C4-2B (cell line): ENCODE measurements around the gene CRAT.

Experiments used
- H3K27ac ChIP-seq: fragments of 450-650 bp; 2 replicates; pipeline ENCODE4 v1.5.1; 2017
- ZFX ChIP-seq: fragments of 450-650 bp; IDR thresholded peaks from 2 replicates; pipeline ENCODE4 v1.6.1; 2017
- TF ChIP-seq, protein P1 (sequence below): fragments of 450-650 bp; conservative IDR thresholded peaks from 2 replicates; pipeline ENCODE4 v1.5.1; 2017; ENCODE audit warnings: mild to moderate bottlenecking

CRAT gene

DNA sequence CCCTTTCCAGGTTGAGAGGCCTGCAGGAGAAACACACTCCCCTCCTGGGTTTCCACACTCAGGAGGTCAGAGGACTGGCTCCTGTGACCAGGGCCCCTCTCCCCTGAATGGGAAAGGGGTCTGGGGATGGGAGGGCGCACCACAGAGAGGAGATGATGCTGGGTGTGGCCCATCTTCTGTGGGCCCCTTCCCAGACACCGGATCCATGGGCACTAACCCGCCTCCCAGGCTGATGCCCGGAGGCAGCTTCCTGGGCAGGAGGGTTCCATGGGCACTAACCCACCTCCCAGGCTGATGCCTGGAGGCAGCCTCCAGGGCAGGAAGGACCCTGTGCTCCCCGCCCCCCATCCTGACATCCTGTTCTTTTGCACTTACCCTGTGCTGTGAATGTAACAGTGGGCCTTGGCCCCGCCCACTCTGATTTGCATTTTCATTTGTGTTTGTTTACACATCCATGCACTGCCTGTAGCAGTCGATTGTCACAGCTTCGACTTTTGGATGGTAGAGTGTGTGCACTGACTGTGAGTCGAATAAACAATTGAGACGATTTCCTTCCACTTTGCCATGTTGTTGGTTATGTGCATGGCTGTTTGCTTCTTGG is 39.0 kb downstream of the CRAT start:
- TF ChIP-seq, protein P1, sequence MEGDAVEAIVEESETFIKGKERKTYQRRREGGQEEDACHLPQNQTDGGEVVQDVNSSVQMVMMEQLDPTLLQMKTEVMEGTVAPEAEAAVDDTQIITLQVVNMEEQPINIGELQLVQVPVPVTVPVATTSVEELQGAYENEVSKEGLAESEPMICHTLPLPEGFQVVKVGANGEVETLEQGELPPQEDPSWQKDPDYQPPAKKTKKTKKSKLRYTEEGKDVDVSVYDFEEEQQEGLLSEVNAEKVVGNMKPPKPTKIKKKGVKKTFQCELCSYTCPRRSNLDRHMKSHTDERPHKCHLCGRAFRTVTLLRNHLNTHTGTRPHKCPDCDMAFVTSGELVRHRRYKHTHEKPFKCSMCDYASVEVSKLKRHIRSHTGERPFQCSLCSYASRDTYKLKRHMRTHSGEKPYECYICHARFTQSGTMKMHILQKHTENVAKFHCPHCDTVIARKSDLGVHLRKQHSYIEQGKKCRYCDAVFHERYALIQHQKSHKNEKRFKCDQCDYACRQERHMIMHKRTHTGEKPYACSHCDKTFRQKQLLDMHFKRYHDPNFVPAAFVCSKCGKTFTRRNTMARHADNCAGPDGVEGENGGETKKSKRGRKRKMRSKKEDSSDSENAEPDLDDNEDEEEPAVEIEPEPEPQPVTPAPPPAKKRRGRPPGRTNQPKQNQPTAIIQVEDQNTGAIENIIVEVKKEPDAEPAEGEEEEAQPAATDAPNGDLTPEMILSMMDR, result no peak
- no peak for TF ChIP-seq ZFX
- H3K27ac ChIP-seq, result no peak overlapping the region

DNA sequence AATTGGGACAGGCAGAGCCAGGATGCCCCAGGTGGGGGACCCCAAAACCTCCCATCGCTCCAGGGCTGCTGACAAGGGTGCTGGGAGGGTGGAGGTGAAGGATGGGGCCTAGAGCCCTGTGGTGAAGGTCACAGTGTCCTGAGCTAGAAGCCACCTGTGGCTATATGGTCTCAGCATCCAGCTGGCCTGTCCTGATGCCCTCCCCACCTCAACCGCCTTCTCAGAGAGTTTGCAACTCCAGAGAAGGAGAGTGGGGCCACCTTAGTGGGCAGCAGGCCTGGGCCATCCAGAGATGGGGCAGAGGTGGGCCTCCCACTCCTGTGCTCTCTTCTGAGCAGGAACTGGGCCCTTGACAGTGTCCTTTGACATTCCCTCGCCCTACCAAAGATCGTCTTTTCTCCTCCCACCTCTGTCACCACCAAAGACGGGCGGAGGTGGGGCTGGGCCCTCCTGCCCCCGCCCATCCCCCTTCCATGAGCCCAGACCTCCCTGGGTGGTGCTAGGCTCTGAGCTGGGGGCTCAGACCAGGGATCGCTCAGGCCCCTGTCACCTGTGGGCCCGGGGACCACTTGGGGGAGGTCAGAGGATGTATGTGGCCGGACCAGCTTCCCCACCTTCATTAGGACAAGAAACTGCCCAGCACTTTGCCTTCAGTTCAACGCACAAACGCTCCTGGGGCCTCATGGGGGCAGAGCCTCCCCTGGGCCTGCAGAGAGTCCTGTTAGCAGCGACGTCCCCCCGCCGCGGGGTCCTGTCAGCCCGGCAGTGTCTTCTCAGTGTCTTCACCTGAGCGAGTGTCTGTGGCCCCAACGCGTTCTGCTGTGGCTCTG is 39.7 kb downstream of the CRAT start:
- no peak overlapping the region for H3K27ac ChIP-seq
- no peak for TF ChIP-seq ZFX
- TF ChIP-seq, protein P1, result no peak

DNA sequence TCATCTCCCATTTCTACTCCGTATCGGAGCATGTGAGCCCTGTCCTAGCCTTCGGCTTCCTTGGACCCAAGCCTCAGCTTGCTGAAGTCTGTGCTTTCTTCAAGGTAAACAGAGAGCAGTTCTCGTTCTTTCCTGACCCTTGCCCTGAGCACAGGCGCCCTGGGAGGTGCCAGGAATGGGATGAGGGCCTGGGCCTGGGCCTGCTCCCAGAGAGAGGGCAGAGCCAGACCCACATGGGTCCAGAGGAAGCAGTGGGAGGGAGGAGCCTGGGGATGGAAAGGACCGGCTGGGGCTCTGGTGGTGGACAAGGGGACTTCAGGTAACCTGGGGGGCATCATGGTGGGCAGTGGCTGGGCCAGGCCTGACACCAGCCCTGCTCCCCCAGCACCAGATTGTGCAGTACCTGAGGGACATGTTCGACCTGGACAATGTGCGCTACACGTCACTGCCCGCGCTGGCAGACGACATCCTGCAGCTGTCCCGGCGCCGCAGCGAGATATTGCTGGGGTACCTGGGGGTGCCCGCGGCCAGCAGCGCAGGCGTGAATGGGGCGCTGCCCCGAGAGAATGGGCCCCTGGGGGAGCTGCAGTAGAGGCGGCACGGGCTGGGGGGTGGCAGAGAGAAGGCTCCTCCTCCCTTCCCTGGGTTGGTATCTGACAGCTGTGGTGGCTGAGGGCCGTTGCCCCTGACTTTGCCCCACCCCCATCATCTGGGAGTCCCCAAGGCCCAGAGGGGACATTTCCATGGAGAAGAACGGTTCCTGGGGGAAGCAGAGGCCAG is 40.5 kb downstream of the CRAT start:
- TF ChIP-seq, protein P1, result no peak
- TF ChIP-seq ZFX, result no peak
- no peak overlapping the region; the same call in 1 of the 2 replicates for H3K27ac ChIP-seq

DNA sequence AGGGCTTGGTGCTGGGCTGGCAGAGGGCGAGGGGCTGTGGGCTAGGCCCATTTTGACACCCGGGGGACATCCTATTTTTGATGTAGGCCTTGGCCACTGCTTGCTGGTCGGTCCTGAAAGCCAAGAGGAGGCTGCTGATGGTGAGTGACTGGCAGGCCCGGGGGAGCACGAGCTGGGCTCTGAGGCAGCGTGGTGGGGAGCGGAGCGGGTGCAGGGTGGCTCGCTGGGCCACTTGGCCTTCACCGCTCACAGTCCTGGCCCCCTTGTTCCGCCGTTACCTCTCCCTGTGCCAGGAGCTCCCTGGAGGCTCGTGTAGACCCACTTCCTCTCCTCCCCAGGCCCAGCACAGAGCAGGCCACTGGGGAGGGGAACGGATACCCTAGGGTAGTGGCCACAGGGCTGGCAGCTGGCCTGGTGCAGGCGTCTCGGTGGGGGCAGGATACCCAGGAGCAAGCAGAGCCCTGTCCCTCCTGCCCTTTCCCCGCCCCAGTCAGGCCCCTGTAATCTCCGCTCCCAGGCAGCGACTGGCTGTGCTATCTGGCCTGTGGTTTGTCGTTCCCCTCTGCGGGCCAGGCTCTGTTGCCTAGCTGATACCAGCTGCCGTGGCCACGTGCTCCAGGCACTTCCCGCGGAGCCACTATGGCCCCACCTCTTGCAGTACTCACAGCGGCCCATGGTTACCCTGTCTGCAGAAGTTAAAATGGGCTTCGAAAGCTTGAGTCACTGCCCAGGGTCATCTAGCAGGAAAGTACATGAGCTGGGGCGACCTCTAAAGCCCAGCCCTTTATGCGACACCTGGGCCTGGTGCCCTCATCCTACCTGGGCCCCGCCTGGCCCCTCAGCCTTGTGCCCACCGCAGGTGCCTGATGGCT is 41.4 kb downstream of the CRAT start:
- H3K27ac ChIP-seq, result no peak overlapping the region; the same call in 1 of the 2 replicates
- TF ChIP-seq, protein P1, result no peak
- no peak for TF ChIP-seq ZFX

DNA sequence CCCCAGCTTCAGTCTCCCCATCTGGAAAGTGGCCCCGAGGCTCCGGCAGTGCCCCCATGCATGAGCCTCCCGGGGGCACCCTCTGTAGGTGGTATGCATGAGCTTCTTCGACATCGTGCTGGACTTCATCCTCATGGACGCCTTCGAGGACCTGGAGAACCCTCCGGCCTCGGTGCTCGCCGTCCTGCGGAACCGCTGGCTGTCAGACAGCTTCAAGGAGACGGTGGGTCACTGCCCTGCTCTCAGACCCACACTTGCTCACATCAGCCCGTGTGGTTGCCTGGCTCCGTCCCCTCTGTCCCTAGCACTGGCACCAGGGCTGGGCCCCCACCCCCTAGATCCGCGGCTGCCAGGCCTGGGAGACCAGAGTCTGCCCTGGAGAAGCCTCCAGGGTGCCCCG is 42.5 kb downstream of the CRAT start:
- TF ChIP-seq, protein P1, result no peak
- no peak for TF ChIP-seq ZFX
- H3K27ac ChIP-seq, result no peak overlapping the region

DNA sequence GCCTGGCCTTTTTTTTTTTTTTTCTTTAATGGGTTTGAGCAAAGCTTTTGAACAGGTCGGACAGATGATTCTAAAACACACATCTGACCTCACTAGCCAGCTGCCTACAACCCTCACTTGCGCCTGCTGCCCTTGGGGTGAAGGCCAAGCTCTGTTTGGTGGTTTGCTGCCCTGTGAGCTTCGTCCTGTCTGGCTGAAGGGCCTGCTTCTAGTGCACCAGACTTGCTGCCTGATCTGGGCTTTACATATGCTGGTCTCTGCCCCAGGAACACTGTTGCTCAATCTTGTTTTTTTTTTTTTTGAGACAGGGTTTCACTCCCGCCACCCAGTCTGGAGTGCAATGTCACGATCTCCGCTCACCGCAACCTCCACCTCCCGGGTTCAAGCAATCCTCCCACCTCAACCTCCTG is 46.1 kb downstream of the CRAT start:
- no peak for TF ChIP-seq ZFX
- TF ChIP-seq, protein P1, result no peak

More for the DNA sequence above, 46.1 kb downstream of the CRAT start:
- no peak overlapping the region for H3K27ac ChIP-seq
